NB4 (cell line): ENCODE data around the gene SLC6A19.

ENCODE experiments used
- DNase-seq: peaks from one replicate; pipeline ENCODE4 v3.0.0; 2010; ENCODE audit warnings: low read depth
- H3K4me3 ChIP-seq: one replicate; pipeline ENCODE4 v1.5.1; 2011; ENCODE audit warnings: mild to moderate bottlenecking, low read depth, low read length, moderate library complexity
- CTCF ChIP-seq: IDR thresholded peaks from one replicate; pipeline ENCODE4 v1.5.1; 2012; ENCODE audit warnings: low read depth, low read length
- MAX ChIP-seq: IDR thresholded peaks from 2 replicates; pipeline ENCODE4 v1.6.1; 2011; ENCODE audit warnings: low read depth, low read length
- MYC ChIP-seq: IDR thresholded peaks from 2 replicates; pipeline ENCODE4 v1.6.1; 2011; ENCODE audit warnings: low read depth, low read length
- POLR2A ChIP-seq: IDR thresholded peaks from 2 replicates; pipeline ENCODE4 v1.6.1; 2011; ENCODE audit warnings: mild to moderate bottlenecking; ENCODE audit not compliant: insufficient read length; ENCODE audit errors: extremely low read depth

The SLC6A19 gene

GRCh38 chr5:1210832-1211251, 9.4 kb downstream of the SLC6A19 start:
- TF ChIP-seq MYC (no peak), MAX (no peak), POLR2A (no peak), CTCF (no peak)
- no peak overlapping the region for H3K4me3 ChIP-seq
- DNase-seq: no peak

- TF ChIP-seq CTCF (no peak), MAX (0 out of 2 replicates have a peak, but pooled peaks have one; percentile 18)
- DNase-seq: no peak
- H3K4me3 ChIP-seq: no peak overlapping the region
Measured at GRCh38 chr5:1211701-1212100, 10.3 kb downstream of the SLC6A19 start.

GRCh38 chr5:1212271-1212670, 10.9 kb downstream of the SLC6A19 start:
- H3K4me3 ChIP-seq: no peak overlapping the region
- TF ChIP-seq MYC: no peak
- TF ChIP-seq POLR2A: no peak
- no peak for TF ChIP-seq MAX
- no peak for TF ChIP-seq CTCF
- no peak for DNase-seq

GRCh38 chr5:1212881-1213280, 11.5 kb downstream of the SLC6A19 start:
- DNase-seq: no peak
- H3K4me3 ChIP-seq: no peak overlapping the region
- no peak for TF ChIP-seq MAX
- no peak for TF ChIP-seq CTCF
- TF ChIP-seq MYC: no peak
- TF ChIP-seq POLR2A: no peak

GRCh38 chr5:1213508-1214162, 12.2 kb downstream of the SLC6A19 start:
- TF ChIP-seq MYC (no peak), CTCF (no peak), POLR2A (no peak), MAX (no peak)
- H3K4me3 ChIP-seq: no peak overlapping the region
- DNase-seq: no peak
